ENCODE results near the gene RRM1. TPM values are rescaled to one million over a fixed set of nuclear protein-coding genes. Genes with fewer than 3 reads are reported as not detected.

RRM1 gene
- total RNA-seq, 1 experiment from 2014 or later: 88.8 TPM

DNA sequence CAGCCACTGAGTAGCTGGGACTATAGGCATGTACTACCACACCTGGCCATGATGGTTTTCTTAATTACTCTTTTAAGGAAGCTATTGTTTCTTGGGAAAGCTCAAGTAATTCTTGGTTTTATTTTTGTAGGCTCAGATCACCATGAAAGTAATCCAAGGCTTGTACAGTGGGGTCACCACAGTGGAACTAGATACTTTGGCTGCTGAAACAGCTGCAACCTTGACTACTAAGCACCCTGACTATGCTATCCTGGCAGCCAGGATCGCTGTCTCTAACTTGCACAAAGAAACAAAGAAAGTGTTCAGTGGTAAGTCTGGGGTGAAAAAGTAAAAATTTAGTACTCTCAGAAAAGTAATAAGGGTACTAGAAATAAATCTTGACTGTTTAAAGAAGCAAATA is 11.3 kb downstream of the RRM1 start:
- TF ChIP-seq, protein P1, sequence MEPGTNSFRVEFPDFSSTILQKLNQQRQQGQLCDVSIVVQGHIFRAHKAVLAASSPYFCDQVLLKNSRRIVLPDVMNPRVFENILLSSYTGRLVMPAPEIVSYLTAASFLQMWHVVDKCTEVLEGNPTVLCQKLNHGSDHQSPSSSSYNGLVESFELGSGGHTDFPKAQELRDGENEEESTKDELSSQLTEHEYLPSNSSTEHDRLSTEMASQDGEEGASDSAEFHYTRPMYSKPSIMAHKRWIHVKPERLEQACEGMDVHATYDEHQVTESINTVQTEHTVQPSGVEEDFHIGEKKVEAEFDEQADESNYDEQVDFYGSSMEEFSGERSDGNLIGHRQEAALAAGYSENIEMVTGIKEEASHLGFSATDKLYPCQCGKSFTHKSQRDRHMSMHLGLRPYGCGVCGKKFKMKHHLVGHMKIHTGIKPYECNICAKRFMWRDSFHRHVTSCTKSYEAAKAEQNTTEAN (CRISPR knock-in tag; IDR thresholded peaks at IDR 0.05): no peak
- TF ChIP-seq, protein P2, sequence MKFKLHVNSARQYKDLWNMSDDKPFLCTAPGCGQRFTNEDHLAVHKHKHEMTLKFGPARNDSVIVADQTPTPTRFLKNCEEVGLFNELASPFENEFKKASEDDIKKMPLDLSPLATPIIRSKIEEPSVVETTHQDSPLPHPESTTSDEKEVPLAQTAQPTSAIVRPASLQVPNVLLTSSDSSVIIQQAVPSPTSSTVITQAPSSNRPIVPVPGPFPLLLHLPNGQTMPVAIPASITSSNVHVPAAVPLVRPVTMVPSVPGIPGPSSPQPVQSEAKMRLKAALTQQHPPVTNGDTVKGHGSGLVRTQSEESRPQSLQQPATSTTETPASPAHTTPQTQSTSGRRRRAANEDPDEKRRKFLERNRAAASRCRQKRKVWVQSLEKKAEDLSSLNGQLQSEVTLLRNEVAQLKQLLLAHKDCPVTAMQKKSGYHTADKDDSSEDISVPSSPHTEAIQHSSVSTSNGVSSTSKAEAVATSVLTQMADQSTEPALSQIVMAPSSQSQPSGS (CRISPR knock-in tag; IDR thresholded peaks at IDR 0.05; ENCODE audit: borderline replicate concordance, low read depth): no peak
- TF ChIP-seq MXD4 (CRISPR knock-in tag; IDR thresholded peaks at IDR 0.05; ENCODE audit: borderline replicate concordance): no peak
- TF ChIP-seq NR2C2 (CRISPR knock-in tag; IDR thresholded peaks at IDR 0.05): no peak
- TF ChIP-seq TEAD4 (CRISPR knock-in tag; IDR thresholded peaks at IDR 0.05): no peak
- TF ChIP-seq, protein P3, sequence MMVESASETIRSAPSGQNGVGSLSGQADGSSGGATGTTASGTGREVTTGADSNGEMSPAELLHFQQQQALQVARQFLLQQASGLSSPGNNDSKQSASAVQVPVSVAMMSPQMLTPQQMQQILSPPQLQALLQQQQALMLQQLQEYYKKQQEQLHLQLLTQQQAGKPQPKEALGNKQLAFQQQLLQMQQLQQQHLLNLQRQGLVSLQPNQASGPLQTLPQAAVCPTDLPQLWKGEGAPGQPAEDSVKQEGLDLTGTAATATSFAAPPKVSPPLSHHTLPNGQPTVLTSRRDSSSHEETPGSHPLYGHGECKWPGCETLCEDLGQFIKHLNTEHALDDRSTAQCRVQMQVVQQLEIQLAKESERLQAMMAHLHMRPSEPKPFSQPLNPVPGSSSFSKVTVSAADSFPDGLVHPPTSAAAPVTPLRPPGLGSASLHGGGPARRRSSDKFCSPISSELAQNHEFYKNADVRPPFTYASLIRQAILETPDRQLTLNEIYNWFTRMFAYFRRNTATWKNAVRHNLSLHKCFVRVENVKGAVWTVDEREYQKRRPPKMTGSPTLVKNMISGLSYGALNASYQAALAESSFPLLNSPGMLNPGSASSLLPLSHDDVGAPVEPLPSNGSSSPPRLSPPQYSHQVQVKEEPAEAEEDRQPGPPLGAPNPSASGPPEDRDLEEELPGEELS (CRISPR knock-in tag; IDR thresholded peaks at IDR 0.05): no peak
- TF ChIP-seq ZNF121 (CRISPR knock-in tag; IDR thresholded peaks at IDR 0.05): no peak
- TF ChIP-seq ZNF317 (CRISPR knock-in tag; IDR thresholded peaks at IDR 0.05; ENCODE audit: borderline replicate concordance, low read depth): no peak
- TF ChIP-seq ZNF671 (CRISPR knock-in tag; IDR thresholded peaks at IDR 0.05): no peak
- no peak for TF ChIP-seq SMAD3 (CRISPR knock-in tag; IDR thresholded peaks at IDR 0.05; ENCODE audit: borderline replicate concordance)
- TF ChIP-seq AR (CRISPR knock-in tag; IDR thresholded peaks at IDR 0.05): no peak
- TF ChIP-seq PRRX2 (CRISPR knock-in tag; IDR thresholded peaks at IDR 0.05): no peak
- no peak for TF ChIP-seq FOXJ3 (CRISPR knock-in tag; IDR thresholded peaks at IDR 0.05; ENCODE audit: borderline replicate concordance)
- TF ChIP-seq CBFB (CRISPR knock-in tag; IDR thresholded peaks at IDR 0.05; ENCODE audit: low read depth): no peak
- ChIA-PET POLR2A (no interaction called here), CTCF (interaction anchor here (1.2 kb wide), 1 partner anchor 251 kb away, joined by 3 read pairs; the partner anchor contains the start of gene STIM1)
- no peak for ATAC-seq
- Mint-ChIP-seq H3K27ac (no peak overlapping the region), H3K4me1 (no peaks in the 10 kb centered on the region), H3K4me3 (no peak overlapping the region), H3K27me3 (ENCODE audit: low read depth) (no peaks in the 10 kb centered on the region), H3K9me3 (no peaks in the 10 kb centered on the region), H3K36me3 (peaks cover 39% of the 10 kb centered on the region)
- DNase-seq (ENCODE audit: low spot score): no peak

DNA sequence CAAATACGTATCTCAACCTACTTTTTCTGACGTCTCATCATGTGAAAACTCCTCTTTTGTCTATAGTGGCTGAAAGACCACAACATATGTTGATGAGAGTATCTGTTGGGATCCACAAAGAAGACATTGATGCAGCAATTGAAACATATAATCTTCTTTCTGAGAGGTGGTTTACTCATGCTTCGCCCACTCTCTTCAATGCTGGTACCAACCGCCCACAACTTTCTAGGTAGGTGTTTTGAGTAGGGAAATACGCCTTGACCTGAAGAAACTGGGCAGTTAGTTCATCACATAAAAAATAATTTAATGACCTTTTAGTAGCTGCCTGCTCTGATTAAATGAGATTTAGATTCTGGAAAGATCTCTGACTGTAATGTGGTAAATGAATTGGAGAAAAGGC is 17.2 kb downstream of the RRM1 start:
- ATAC-seq (no peak), DNase-seq (ENCODE audit: low spot score) (no peak)
- POLR2A ChIA-PET: no interaction called here
- peaks cover 55% of the 10 kb centered on the region for H3K36me3 Mint-ChIP-seq
- TF ChIP-seq CBFB (CRISPR knock-in tag; IDR thresholded peaks at IDR 0.05; ENCODE audit: low read depth) (no peak), ETV6 (CRISPR knock-in tag; IDR thresholded peaks at IDR 0.05) (no peak), SMAD4 (CRISPR knock-in tag; IDR thresholded peaks at IDR 0.05) (no peak), ZBTB21 (CRISPR knock-in tag; IDR thresholded peaks at IDR 0.05; ENCODE audit: borderline replicate concordance) (no peak), EMX1 (CRISPR knock-in tag; IDR thresholded peaks at IDR 0.05) (no peak), MXD4 (CRISPR knock-in tag; IDR thresholded peaks at IDR 0.05; ENCODE audit: borderline replicate concordance) (no peak), NR2C2 (CRISPR knock-in tag; IDR thresholded peaks at IDR 0.05) (no peak), GTF2I (CRISPR knock-in tag; conservative IDR thresholded peaks at IDR 0.05) (no peak), ESRRA (CRISPR knock-in tag; IDR thresholded peaks at IDR 0.05; ENCODE audit: borderline replicate concordance) (no peak), NFE2L1 (CRISPR knock-in tag; IDR thresholded peaks at IDR 0.05) (no peak), E2F1 (CRISPR knock-in tag; IDR thresholded peaks at IDR 0.05) (no peak), RORB (CRISPR knock-in tag; IDR thresholded peaks at IDR 0.05) (no peak)
- TF ChIP-seq, protein P4, sequence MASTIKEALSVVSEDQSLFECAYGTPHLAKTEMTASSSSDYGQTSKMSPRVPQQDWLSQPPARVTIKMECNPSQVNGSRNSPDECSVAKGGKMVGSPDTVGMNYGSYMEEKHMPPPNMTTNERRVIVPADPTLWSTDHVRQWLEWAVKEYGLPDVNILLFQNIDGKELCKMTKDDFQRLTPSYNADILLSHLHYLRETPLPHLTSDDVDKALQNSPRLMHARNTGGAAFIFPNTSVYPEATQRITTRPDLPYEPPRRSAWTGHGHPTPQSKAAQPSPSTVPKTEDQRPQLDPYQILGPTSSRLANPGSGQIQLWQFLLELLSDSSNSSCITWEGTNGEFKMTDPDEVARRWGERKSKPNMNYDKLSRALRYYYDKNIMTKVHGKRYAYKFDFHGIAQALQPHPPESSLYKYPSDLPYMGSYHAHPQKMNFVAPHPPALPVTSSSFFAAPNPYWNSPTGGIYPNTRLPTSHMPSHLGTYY (CRISPR knock-in tag; IDR thresholded peaks at IDR 0.05): no peak
- TF ChIP-seq, protein P2 (CRISPR knock-in tag; IDR thresholded peaks at IDR 0.05; ENCODE audit: borderline replicate concordance, low read depth): no peak
- no peaks in the 10 kb centered on the region for H3K27me3 Mint-ChIP-seq (ENCODE audit: low read depth)
- CTCF ChIA-PET: interaction anchor here (0.7 kb wide), 1 partner anchor 362 kb away, joined by 3 read pairs; no protein-coding TSS in a partner anchor
- no peak overlapping the region for H3K4me3 Mint-ChIP-seq
- H3K27ac Mint-ChIP-seq: no peak overlapping the region
- no peaks in the 10 kb centered on the region for H3K9me3 Mint-ChIP-seq
- H3K4me1 Mint-ChIP-seq: no peaks in the 10 kb centered on the region

All from WTC11 (cell line).